Stimulated activated effector memory CD8-positive, alpha-beta T cell treated with anti-CD3 and anti-CD28 coated beads, Interleukin-12 subunit alpha, Interleukin-12 subunit beta, amount 100 ng/mL, for 72 hours (primary cell): ENCODE results near the gene MRPL43.
"Not testable (repeated sequence)": the region's sequence is repeated elsewhere in the genome, so short reads cannot be mapped to it uniquely, and the experiment has no call there.

Source experiments
- ATAC-seq: fragments of 150-1000 bp; cut with Tn5 transposase; 2 replicates; pipeline ENCODE4 v1.10.0; 2021
- DNase-seq, 2 donors: peaks; one replicate each; pipeline ENCODE4 v3.0.0; 2021 to 2022; ENCODE audit warnings: low spot score in 2 of 2
- H3K27ac Mint-ChIP-seq: one replicate; pipeline ENCODE4 v1.8.0; 2022; ENCODE audit warnings: mild to moderate bottlenecking, mixed read lengths
- H3K36me3 Mint-ChIP-seq: one replicate; pipeline ENCODE4 v1.8.0; 2022; ENCODE audit warnings: mild to moderate bottlenecking, mixed read lengths
- H3K4me1 Mint-ChIP-seq: one replicate; pipeline ENCODE4 v1.8.0; 2022; ENCODE audit warnings: mixed read lengths
- H3K4me3 Mint-ChIP-seq: one replicate; pipeline ENCODE4 v1.8.0; 2022; ENCODE audit warnings: mild to moderate bottlenecking, mixed read lengths
- H3K9me3 Mint-ChIP-seq: one replicate; pipeline ENCODE4 v1.8.0; 2022; ENCODE audit warnings: mixed read lengths

MRPL43 gene

DNA sequence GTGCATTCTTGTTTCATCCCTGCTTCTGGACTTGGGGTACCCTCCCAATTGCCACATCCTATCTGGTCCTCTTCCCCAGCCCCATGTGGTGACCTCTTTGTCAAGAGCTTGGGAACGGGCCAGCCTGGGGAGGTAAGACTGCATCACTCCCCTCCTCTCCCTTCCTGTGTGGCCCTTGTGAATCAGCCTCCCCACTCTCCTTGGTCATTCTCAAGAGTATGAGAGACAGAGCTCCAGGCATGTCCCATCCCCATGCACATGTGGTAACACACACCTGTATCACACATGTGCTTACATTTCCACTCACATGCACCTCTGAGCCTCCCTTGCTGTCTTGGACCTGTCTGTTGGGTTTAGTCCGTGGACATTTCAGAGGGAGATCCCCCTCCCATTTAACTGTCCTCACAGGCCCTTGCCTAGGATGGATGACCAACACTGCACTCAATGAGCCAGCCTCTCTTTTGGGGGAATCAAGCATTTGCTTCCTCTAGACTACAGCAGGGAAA is 2.6 kb downstream of the MRPL43 start:
- no peaks in the 10 kb centered on the region for H3K9me3 Mint-ChIP-seq
- H3K36me3 Mint-ChIP-seq: peaks cover 45% of the 10 kb centered on the region
- DNase-seq (no peak), ATAC-seq (no peak)
- peaks cover 36% of the 10 kb centered on the region for H3K4me1 Mint-ChIP-seq
- H3K27ac Mint-ChIP-seq: peak overlapping the region; percentile 68
- no peak overlapping the region for H3K4me3 Mint-ChIP-seq

DNA sequence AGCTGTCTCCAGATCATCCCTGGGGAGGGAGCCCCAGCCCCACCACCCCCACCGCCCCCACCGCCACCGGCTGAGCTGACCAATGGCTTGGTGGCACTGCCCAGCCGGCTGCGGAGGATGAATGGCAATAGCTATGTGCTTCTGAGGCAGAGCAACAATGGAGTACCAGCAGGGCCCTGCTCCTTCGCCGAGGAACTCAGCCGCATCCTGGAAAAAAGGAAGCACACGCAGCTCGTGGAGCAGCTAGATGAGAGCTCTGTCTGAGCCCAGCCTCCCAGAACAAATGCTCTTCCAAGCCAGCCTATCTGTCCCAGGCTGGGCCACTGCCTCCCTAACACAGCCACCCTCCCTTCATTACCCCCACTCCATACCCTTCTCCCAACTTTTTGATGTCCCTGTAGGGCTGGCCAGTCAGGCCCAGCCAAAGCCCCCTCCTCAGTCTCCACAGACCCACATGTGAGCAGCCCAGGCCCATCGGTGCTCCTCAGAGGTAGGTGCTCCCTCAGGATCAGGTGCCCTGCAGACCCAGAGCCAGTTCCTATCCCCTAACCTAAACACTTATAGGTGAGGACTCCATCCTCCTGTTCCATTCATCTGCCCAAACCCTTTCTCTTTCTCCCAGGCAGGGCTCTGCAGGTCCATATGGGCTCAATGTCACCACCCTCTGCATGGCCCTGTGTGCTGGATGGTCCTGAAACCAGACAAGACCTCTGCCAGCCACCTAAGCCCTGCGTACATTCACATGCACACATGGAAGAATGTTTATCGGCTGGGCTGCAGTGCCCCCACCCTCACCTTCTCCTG is 3.2 kb downstream of the MRPL43 start:
- Mint-ChIP-seq H3K27ac (peak overlapping the region; percentile 68), H3K9me3 (no peaks in the 10 kb centered on the region), H3K4me3 (no peak overlapping the region), H3K4me1 (peaks cover 31% of the 10 kb centered on the region), H3K36me3 (peaks cover 40% of the 10 kb centered on the region)
- no peak for DNase-seq
- no peak for ATAC-seq

DNA sequence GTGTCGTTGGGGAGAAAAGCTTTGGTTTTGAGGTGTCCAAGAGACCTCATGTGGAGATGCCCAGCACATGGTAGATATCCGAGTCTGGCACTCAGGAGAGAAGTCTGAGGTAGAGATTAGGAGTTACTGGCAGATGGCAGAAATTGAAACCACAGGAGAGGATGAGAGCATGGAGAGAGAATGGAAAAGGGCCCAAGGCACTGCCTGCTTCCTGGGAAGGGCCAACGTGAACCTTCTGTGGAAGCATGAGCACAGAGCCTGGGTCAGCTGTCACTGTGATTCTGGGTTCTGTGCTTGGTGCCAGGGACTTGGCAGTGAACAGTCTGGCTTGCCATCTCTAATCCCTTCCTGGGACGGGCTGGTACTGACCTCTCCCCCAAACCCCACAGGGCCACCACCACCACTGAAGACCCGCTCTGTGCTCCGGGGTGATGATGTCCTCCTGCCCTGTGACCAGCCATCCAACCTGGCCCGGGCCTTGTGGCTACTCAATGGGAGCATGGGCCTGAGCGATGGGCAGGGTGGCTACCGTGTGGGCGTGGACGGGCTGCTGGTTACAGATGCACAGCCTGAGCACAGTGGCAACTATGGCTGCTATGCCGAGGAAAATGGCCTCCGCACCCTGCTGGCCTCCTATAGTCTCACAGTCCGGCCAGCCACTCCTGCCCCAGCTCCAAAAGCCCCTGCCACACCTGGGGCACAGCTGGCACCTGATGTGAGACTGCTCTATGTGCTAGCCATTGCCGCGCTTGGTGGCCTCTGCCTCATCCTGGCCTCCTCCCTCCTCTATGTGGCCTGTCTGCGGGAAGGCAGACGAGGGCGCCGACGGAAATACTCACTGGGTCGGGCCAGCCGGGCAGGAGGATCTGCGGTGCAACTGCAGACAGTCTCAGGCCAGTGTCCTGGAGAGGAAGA is 4.1 kb downstream of the MRPL43 start:
- peak overlapping the region; percentile 1 for H3K27ac Mint-ChIP-seq
- no peak overlapping the region for H3K4me3 Mint-ChIP-seq
- peaks cover 31% of the 10 kb centered on the region for H3K4me1 Mint-ChIP-seq
- no peaks in the 10 kb centered on the region for H3K9me3 Mint-ChIP-seq
- H3K36me3 Mint-ChIP-seq: peaks cover 40% of the 10 kb centered on the region
- ATAC-seq (no peak), DNase-seq (no peak)

DNA sequence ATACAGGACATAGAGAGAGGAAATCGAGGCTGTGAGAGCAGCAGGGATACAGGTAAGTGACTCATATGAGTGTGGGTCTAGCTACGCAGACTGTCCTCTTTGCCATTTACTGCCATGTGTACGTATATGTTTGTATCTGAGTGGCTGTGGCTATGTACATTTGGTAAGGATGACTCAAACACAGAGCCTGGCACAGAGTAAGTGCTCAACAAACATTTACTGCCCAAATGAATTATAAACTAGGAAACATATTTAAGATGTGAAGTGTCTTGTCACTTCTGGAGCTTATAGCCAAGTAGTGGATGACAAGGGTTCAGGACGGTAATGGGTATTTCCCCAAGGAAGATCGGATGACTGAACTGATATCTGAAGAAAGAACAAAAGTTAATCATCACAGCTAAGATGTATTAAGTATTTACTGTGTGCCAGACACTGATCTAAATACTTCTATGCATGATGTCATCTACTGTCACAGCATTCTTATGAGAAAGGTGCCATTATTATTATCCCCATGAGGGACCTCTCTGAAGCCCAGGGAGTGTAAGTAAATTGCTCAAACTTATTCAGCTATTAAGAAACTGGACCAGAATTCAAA is 6.0 kb downstream of the MRPL43 start:
- DNase-seq (no peak), ATAC-seq (no peak)
- no peak overlapping the region for H3K27ac Mint-ChIP-seq
- peaks cover 33% of the 10 kb centered on the region for H3K36me3 Mint-ChIP-seq
- H3K4me3 Mint-ChIP-seq: no peak overlapping the region
- no peaks in the 10 kb centered on the region for H3K9me3 Mint-ChIP-seq
- H3K4me1 Mint-ChIP-seq: peaks cover 20% of the 10 kb centered on the region

DNA sequence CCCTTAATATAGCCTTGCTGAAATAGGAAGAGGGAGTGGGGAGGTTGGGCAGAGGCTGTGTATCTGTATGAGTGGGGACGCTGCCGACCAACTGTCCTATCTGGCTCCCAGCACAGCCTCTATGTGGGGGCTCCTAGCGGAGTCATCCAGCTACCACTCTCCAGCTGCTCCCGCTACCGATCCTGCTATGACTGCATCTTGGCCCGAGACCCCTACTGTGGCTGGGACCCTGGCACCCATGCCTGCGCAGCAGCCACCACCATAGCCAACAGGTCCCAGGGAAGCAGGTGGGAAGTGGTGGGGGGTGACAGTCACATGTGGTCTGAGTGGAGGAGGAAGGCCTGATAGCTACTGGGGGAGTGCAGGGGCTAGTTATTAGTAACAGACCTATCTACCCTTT is 6.6 kb downstream of the MRPL43 start:
- peaks cover 29% of the 10 kb centered on the region for H3K36me3 Mint-ChIP-seq
- ATAC-seq: no peak
- H3K9me3 Mint-ChIP-seq: no peaks in the 10 kb centered on the region
- no peak for DNase-seq
- H3K27ac Mint-ChIP-seq: peak overlapping the region; percentile 33
- H3K4me1 Mint-ChIP-seq: peaks cover 15% of the 10 kb centered on the region
- no peak overlapping the region for H3K4me3 Mint-ChIP-seq

DNA sequence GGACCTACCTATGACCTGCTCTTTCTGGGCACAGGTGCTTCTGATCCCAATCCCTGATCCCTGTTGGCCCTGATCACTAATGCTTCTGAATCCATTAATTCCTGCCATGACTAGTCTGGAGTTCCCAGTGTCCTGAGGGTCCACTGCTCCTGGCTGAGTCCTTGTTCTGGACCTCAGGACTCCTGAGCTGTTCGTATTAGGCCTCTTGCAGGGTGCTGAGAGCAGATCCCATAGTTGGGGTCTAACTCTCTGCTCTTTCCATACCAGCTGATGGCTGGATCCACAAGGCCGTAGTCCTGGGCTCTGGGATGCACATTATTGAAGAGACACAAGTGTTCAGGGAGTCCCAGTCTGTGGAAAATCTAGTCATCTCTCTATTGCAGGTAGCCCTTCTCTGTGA is 7.0 kb downstream of the MRPL43 start:
- ATAC-seq: no peak
- Mint-ChIP-seq H3K4me1 (peaks cover 11% of the 10 kb centered on the region), H3K36me3 (peaks cover 25% of the 10 kb centered on the region), H3K27ac (peak overlapping the region; percentile 33), H3K9me3 (no peaks in the 10 kb centered on the region), H3K4me3 (no peak overlapping the region)
- DNase-seq: no peak

DNA sequence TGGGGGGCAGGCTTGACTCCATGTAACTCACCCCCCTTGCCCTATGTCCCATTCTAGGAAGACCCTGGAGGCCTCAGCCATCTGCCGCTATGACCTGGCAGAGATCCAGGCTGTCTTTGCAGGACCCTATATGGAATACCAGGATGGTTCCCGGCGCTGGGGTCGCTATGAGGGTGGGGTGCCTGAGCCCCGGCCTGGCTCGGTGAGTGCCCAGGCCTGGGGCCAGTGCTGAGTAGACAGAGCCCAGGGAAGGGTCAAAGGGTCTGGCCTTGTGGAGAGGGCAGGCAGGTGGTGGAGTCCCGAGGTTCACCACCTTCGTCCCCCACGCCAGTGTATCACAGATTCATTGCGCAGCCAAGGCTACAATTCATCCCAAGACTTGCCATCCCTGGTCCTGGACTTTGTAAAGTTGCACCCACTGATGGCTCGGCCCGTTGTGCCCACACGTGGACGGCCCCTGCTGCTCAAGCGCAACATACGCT is 7.5 kb downstream of the MRPL43 start:
- no peak for DNase-seq
- H3K36me3 Mint-ChIP-seq: peaks cover 23% of the 10 kb centered on the region
- H3K4me1 Mint-ChIP-seq: peaks cover 10% of the 10 kb centered on the region
- ATAC-seq: no peak
- H3K4me3 Mint-ChIP-seq: no peak overlapping the region
- H3K9me3 Mint-ChIP-seq: no peaks in the 10 kb centered on the region
- peak overlapping the region; percentile 33 for H3K27ac Mint-ChIP-seq

DNA sequence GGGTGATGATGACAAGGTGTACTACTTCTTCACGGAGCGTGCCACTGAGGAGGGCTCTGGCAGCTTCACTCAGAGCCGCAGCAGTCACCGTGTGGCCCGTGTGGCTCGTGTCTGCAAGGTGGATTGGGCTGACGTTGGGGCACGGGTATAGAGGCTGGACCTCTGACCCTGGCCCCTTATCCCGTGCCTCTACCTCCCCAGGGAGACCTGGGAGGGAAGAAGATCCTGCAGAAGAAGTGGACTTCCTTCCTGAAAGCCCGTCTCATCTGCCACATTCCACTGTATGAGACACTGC is 8.4 kb downstream of the MRPL43 start:
- H3K36me3 Mint-ChIP-seq: peaks cover 14% of the 10 kb centered on the region
- no peaks in the 10 kb centered on the region for H3K4me1 Mint-ChIP-seq
- no peaks in the 10 kb centered on the region for H3K9me3 Mint-ChIP-seq
- no peak overlapping the region for H3K4me3 Mint-ChIP-seq
- ATAC-seq (no peak), DNase-seq (no peak)
- no peak overlapping the region for H3K27ac Mint-ChIP-seq

DNA sequence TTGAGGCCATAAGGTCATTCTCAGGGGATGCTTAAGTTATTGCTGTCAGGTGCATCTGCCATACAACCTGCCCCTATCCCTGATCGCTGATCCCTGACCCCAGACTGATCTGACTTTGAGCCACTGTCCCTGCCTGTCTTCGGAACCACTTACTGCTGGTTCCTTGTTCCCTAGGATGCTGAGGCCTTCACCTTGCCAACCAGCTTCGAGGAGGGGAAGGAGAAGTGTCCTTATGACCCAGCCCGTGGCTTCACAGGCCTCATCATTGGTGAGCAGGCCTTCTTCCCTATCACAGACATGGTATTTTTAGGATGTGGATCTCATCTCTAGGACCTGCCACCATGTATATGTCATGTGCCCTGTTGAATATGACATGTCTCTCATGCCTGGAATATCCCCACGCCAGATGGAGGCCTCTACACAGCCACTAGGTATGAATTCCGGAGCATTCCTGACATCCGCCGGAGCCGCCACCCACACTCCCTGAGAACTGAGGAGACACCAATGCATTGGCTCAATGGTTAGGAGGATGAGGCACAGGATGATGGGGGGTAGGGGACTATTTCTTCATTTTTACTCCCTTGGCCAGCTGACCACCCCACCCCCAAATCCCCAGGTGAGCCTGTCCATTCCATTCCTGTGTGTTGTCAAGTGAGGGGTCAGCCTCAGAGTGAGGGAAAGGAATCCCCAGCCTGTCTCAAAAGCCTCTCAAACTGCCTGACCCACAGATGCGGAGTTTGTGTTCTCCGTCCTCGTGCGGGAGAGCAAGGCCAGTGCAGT is 9.0 kb downstream of the MRPL43 start:
- Mint-ChIP-seq H3K4me3 (no peak overlapping the region), H3K9me3 (no peaks in the 10 kb centered on the region), H3K36me3 (peaks cover 14% of the 10 kb centered on the region), H3K27ac (no peak overlapping the region), H3K4me1 (no peaks in the 10 kb centered on the region)
- DNase-seq: no peak
- no peak for ATAC-seq

DNA sequence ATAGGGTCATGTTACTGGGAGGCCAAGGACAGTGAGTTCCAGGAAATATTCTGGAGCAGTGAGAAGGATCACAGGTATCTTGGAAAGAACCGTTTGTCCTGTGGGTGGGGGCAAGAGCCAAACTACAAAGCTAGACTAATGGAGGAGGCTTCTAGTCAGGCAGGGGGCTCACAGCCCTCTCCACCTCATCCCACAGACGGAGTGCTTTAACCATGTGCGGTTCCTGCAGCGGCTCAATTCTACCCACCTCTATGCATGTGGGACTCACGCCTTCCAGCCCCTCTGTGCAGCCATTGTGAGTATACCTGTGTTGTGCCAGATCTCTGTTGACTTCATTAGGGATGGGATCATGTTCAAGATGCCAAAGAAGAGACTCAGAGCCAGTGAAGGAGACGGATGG is 9.9 kb downstream of the MRPL43 start:
- H3K9me3 Mint-ChIP-seq: no peaks in the 10 kb centered on the region
- ATAC-seq (no peak), DNase-seq (no peak)
- no peak overlapping the region for H3K4me3 Mint-ChIP-seq
- peak overlapping the region; percentile 8 for H3K27ac Mint-ChIP-seq
- H3K36me3 Mint-ChIP-seq: peaks cover 12% of the 10 kb centered on the region
- H3K4me1 Mint-ChIP-seq: peaks cover 5% of the 10 kb centered on the region

DNA sequence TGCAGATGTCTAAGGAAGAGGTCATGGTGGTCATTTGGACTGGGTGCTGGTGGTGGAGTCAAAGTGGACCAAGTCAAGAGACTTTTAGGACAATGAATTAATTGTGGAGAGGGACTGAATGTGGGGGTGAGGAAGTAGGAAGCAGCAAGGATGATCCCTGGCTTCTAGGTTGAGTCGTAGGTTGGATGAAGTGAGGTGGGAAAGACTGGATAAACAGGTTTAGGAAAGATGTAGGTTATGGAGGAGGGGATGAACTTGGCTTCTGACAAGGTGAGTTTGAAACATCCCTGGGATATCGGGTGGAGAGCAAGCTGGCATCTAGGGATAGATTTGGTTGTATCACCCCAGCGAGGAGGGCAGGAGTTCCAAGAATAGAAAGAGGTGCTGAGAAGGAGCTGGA is 10.4 kb downstream of the MRPL43 start:
- H3K4me1 Mint-ChIP-seq: peaks cover 6% of the 10 kb centered on the region
- ATAC-seq (no peak), DNase-seq (no peak)
- peak overlapping the region; percentile 8 for H3K27ac Mint-ChIP-seq
- H3K9me3 Mint-ChIP-seq: no peaks in the 10 kb centered on the region
- peaks cover 7% of the 10 kb centered on the region for H3K36me3 Mint-ChIP-seq
- no peak overlapping the region for H3K4me3 Mint-ChIP-seq

DNA sequence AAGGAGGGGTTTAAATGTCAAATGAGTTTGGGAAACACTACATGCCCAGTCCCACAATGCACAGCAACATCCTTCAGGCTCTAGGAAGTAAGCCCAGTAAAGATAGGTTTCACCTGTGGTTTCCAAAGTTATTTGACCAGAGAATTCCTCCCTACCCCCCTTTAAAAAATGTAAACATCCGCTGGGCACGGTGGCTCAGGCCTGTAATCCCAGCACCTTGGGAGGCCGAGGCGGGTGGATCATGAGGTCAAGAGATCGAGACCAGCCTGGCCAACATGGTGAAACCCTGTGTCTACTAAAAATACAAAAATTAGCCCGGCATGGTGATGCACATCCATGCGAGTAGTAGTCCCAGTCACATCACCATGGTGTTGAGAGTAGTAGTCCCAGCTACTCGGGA is 11.9 kb downstream of the MRPL43 start:
- ATAC-seq, DNase-seq, H3K27ac Mint-ChIP-seq, H3K4me1 Mint-ChIP-seq, H3K4me3 Mint-ChIP-seq, H3K36me3 Mint-ChIP-seq, H3K9me3 Mint-ChIP-seq: not testable (repeated sequence)

DNA sequence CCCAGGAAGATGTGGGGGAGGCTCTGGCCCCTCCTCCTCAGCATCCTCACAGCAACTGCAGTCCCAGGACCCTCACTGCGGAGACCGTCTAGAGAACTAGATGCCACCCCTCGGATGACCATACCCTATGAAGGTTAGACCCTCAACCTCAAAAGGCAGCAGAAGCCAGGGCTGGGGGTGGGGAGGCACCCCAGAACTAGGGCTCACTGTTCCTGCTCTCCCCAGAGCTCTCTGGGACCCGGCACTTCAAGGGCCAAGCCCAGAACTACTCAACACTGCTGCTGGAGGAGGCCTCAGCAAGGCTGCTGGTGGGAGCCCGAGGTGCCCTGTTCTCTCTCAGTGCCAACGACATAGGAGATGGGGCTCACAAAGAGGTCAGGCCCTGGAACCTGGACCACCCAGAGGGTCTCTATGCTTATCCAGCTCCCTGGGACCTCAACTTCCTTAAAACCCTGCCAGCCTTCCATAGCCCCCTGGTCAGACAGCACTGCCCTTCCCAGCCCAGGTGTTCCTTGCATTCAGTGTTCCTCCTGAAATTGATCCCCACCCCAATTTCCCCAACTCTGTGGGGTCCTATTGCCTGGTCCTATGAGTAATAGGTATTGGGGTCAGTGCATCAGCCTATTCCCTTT is 14.3 kb downstream of the MRPL43 start:
- DNase-seq (no peak), ATAC-seq (no peak)
- H3K4me1 Mint-ChIP-seq: peaks cover 27% of the 10 kb centered on the region
- no peaks in the 10 kb centered on the region for H3K9me3 Mint-ChIP-seq
- no peak overlapping the region for H3K27ac Mint-ChIP-seq
- H3K4me3 Mint-ChIP-seq: no peak overlapping the region
- H3K36me3 Mint-ChIP-seq: no peaks in the 10 kb centered on the region

DNA sequence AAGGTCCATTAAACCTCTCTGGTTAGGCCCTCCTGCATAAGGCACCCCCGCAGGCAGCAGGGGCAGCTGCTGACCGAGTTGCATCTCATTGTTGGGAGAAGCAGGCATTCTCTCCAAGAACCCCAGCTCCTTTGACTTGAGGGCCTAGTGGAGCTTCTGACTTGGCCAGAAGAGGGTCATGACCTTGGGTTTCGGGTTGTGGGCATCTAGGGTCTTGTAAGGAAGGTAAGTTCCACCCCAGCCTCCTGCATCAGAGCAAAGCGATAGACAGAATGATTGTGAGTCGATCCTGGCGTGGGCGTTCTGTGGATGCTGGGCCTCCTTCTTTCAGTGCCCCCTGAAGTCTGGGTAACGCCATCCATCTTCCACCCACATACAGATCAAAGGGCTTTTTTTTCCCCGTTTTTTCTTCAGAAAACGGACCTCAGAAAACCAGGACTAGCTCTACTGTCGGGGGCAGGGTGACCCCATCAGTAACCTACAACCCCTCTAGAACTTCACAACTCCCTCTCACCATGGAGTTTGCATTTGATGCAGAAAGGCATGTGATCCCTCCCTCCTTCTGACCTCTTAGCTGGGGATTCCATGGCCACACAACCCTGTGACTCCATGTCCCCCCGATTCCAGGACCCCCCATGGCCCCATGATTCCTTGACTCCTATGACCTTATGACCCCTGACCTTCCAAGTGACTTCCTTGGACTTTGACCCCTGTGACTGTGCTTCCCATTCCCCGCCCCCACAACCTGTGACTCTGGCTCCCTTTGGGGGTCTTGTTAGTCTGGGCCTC is 15.0 kb downstream of the MRPL43 start:
- H3K4me1 Mint-ChIP-seq: peaks cover 27% of the 10 kb centered on the region
- H3K4me3 Mint-ChIP-seq: no peak overlapping the region
- no peak overlapping the region for H3K27ac Mint-ChIP-seq

More for the DNA sequence above, 15.0 kb downstream of the MRPL43 start:
- H3K36me3 Mint-ChIP-seq: no peaks in the 10 kb centered on the region
- ATAC-seq (no peak), DNase-seq (no peak)
- no peaks in the 10 kb centered on the region for H3K9me3 Mint-ChIP-seq
